Gastrocnemius medialis (tissue), 4 donors: ENCODE measurements around the gene ARMC6. TPM values are rescaled to one million over a fixed set of nuclear protein-coding genes. Genes with fewer than 3 reads are reported as not detected.
A peak's percentile ranks its signal among the peaks of the same experiment; 100 is the strongest.

Experiments
- ATAC-seq, 2 donors: fragments of 150-250 bp; one replicate each; pipeline ENCODE4 v1.9.1; 2016
- DNase-seq, 2 donors: peaks; one replicate each; pipeline ENCODE4 v3.0.0-alpha.2; 2019
- H3K27ac ChIP-seq, 4 donors: fragments of 200-600 bp; sonication (generic); 1 replicate in 1 of 4; 2 replicates in 3 of 4; pipeline ENCODE4 v1.5.1; 2016 to 2018; ENCODE audit warnings: mild to moderate bottlenecking in 2 of 4, moderate library complexity in 1 of 4
- H3K27me3 ChIP-seq, 3 donors: fragments of 200-600 bp; sonication (generic) in 2 of 3; 1 replicate in 1 of 3; 2 replicates in 2 of 3; pipeline versions ENCODE4 v1.5.1 to v1.6.0; 2016 to 2019; ENCODE audit warnings: mild to moderate bottlenecking in 1 of 3, moderate library complexity in 1 of 3
- H3K36me3 ChIP-seq, 2 donors: fragments of 200-600 bp; sonication (generic) in 1 of 2; one replicate each; pipeline ENCODE4 v1.5.1; 2017 to 2018
- H3K4me1 ChIP-seq, 2 donors: fragments of 200-600 bp; sonication (generic) in 1 of 2; one replicate each; pipeline ENCODE4 v1.5.1; 2016 to 2017; ENCODE audit warnings: mild to moderate bottlenecking in 2 of 2
- H3K4me3 ChIP-seq, 4 donors: fragments of 200-600 bp; sonication (generic) in 3 of 4; 1 replicate in 1 of 4; 2 replicates in 3 of 4; pipeline ENCODE4 v1.5.1; 2016 to 2019; ENCODE audit warnings: mild to moderate bottlenecking in 2 of 4
- H3K9me3 ChIP-seq, 3 donors: fragments of 200-600 bp; sonication (generic) in 2 of 3; 1 replicate in 1 of 3; 2 replicates in 2 of 3; pipeline ENCODE4 v1.5.1; 2016 to 2019
- CTCF ChIP-seq, 5 experiments: fragments of 450-650 bp in 3 of 5; fragments of 200-600 bp in 2 of 5; sonication (generic) in 2 of 5; IDR thresholded peaks in 4 of 5; conservative IDR thresholded peaks in 1 of 5; 1 replicate in 4 of 5; 2 replicates in 1 of 5; pipeline ENCODE4 v1.5.1; 2016 to 2019; ENCODE audit warnings: antibody characterized with exemption in 5 of 5, mild to moderate bottlenecking in 3 of 5, moderate library complexity in 3 of 5
- POLR2A ChIP-seq, 2 donors: fragments of 450-650 bp; IDR thresholded peaks; one replicate each; pipeline ENCODE4 v1.6.1; 2017; ENCODE audit warnings: antibody characterized with exemption in 2 of 2, mild to moderate bottlenecking in 2 of 2, moderate library complexity in 2 of 2
- in situ Hi-C, 4 donors: fragments of 200-750 bp; cut with MboI; loops; one replicate each; pipeline versions ENCODE4 v1.15.0 to v1.8.0; 2017; ENCODE audit warnings: low sequenced_read_pairs in 4 of 4
- intact Hi-C: fragments of 100-400 bp; cut with DNase I; formaldehyde crosslinking; loops from one replicate; pipeline ENCODE4 v1.15.1; 2023; ENCODE audit warnings: low total_unique reads
- total RNA-seq, 4 donors: library from RNA; depleted of rRNA; stranded (reverse); fragments of >200 nt; gene quantifications; one replicate each; pipeline versions ENCODE4 v1.1.0 to v1.2.3, GENCODE V29; 2016

The ARMC6 gene
- total RNA-seq, 4 donors from 2014 or later, result 18.2 to 35.7 (median 25.2) TPM

GRCh38 chr19:19056636-19057275, 23.4 kb downstream of the ARMC6 start:
- ATAC-seq (no peak), DNase-seq (no peak)
- in situ Hi-C loops (loop anchor here in 2 of 4 donors (5.0 to 10.0 kb wide), 2 partner anchors 78 to 81 kb away; partner anchors contain the start of gene TMEM161A (in 2 of the 2)), intact Hi-C loops (no loop called here)
- Histone ChIP-seq H3K27ac (peak overlapping the region in 1 of 4 donors; percentile 89), H3K9me3 (no peaks in the 10 kb centered on the region), H3K4me1 (peaks cover 27 to 30% of the 10 kb centered on the region in 2 donors), H3K36me3 (peaks cover 0 to 47% of the 10 kb centered on the region in 2 donors), H3K27me3 (no peaks in the 10 kb centered on the region), H3K4me3 (no peak overlapping the region)
- TF ChIP-seq CTCF (IDR thresholded peaks at IDR 0.05 in 4 of 5, conservative IDR thresholded peaks at IDR 0.05 in 1 of 5), result no peak
- TF ChIP-seq POLR2A (IDR thresholded peaks at IDR 0.05), result no peak

- in situ Hi-C loops (loop anchor here in 2 of 4 donors (5.0 to 10.0 kb wide), 2 partner anchors 77 to 80 kb away; partner anchors contain the start of gene TMEM161A (in 2 of the 2)), intact Hi-C loops (no loop called here)
- H3K27ac ChIP-seq, result peak overlapping the region in 1 of 4 donors; percentile 89
- no peak for TF ChIP-seq CTCF (IDR thresholded peaks at IDR 0.05 in 4 of 5, conservative IDR thresholded peaks at IDR 0.05 in 1 of 5)
- no peak for TF ChIP-seq POLR2A (IDR thresholded peaks at IDR 0.05)
- H3K36me3 ChIP-seq, result peaks cover 0 to 42% of the 10 kb centered on the region in 2 donors
- no peak overlapping the region for H3K4me3 ChIP-seq
- peaks cover 32 to 35% of the 10 kb centered on the region in 2 donors for H3K4me1 ChIP-seq
- DNase-seq (no peak), ATAC-seq (no peak)
- H3K27me3 ChIP-seq, result no peaks in the 10 kb centered on the region
- no peaks in the 10 kb centered on the region for H3K9me3 ChIP-seq
These were observed 23.9 kb downstream of the ARMC6 start for GRCh38 chr19:19057317-19057716.

- DNase-seq, result no peak
- Histone ChIP-seq H3K27me3 (no peaks in the 10 kb centered on the region), H3K9me3 (no peaks in the 10 kb centered on the region), H3K4me3 (no peak overlapping the region), H3K27ac (peak overlapping the region in 2 of 4 donors; percentile 89 to 94), H3K36me3 (peaks cover 0 to 38% of the 10 kb centered on the region in 2 donors), H3K4me1 (peaks cover 36 to 39% of the 10 kb centered on the region in 2 donors)
- ATAC-seq, result no peak
- intact Hi-C loops (no loop called here), in situ Hi-C loops (loop anchor here in 2 of 4 donors (5.0 to 10.0 kb wide), 2 partner anchors 77 to 80 kb away; partner anchors contain the start of gene TMEM161A (in 2 of the 2))
- TF ChIP-seq CTCF (IDR thresholded peaks at IDR 0.05 in 4 of 5, conservative IDR thresholded peaks at IDR 0.05 in 1 of 5) (no peak), POLR2A (IDR thresholded peaks at IDR 0.05) (no peak)
These were observed 24.3 kb downstream of the ARMC6 start for GRCh38 chr19:19057720-19058119.

GRCh38 chr19:19059018-19059836, 25.8 kb downstream of the ARMC6 start:
- ATAC-seq (peak in 1 of 2 donors; percentile 31), DNase-seq (peak; percentile 39 to 79)
- Histone ChIP-seq H3K27me3 (no peaks in the 10 kb centered on the region), H3K9me3 (no peaks in the 10 kb centered on the region), H3K36me3 (peaks cover 0 to 29% of the 10 kb centered on the region in 2 donors), H3K4me3 (no peak overlapping the region), H3K4me1 (peaks cover 37 to 45% of the 10 kb centered on the region in 2 donors), H3K27ac (peak overlapping the region; percentile 89 to 95 (median 93))
- TF ChIP-seq CTCF (IDR thresholded peaks at IDR 0.05 in 4 of 5, conservative IDR thresholded peaks at IDR 0.05 in 1 of 5), result no peak
- TF ChIP-seq POLR2A (IDR thresholded peaks at IDR 0.05), result peak; percentile 25 to 29
- intact Hi-C loops, result no loop called here
- in situ Hi-C loops, result loop anchor here in 2 of 4 donors (5.0 to 10.0 kb wide), 2 partner anchors 76 to 78 kb away; partner anchors contain the start of gene TMEM161A (in 2 of the 2)
